Activated naive CD4-positive, alpha-beta T cell treated with Interleukin-2 at 50 U/mL for 16 hours (primary cell): ENCODE measurements around the gene LRRC26.
A peak's percentile ranks its signal among the peaks of the same experiment; 100 is the strongest.

ENCODE experiments used
- DNase-seq: peaks from one replicate; pipeline ENCODE4 v3.0.0-alpha.2; 2020

LRRC26 gene, protein sequence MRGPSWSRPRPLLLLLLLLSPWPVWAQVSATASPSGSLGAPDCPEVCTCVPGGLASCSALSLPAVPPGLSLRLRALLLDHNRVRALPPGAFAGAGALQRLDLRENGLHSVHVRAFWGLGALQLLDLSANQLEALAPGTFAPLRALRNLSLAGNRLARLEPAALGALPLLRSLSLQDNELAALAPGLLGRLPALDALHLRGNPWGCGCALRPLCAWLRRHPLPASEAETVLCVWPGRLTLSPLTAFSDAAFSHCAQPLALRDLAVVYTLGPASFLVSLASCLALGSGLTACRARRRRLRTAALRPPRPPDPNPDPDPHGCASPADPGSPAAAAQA

DNA sequence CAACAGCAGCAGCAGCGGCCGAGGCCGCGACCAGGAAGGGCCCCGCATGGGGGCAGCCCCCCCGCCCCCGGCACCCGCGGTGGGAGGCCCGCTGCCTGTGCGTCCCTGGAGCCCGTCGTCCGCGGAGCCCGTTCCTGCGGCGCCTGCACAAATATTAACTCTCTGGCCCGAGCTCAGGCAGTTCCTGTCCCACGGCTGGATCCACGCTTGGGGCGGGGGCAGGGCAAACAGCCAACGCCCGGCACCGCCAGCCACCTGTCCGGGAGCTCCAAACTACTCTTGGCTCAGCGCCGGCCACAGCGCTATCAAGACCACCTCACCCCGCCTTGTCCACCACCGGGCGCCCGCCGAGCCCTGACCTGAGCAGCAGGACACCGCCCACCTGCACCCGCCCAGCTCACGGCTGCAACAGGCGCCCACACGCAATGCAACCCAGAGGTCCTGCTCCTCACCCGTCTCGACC, at the start of gene LRRC26:
TSS of gene LRRC26 (minus strand) at position 156 of the 463 bp plus-strand sequence. CDS start at position 48, 108 bp downstream.
- no peak for DNase-seq

DNA sequence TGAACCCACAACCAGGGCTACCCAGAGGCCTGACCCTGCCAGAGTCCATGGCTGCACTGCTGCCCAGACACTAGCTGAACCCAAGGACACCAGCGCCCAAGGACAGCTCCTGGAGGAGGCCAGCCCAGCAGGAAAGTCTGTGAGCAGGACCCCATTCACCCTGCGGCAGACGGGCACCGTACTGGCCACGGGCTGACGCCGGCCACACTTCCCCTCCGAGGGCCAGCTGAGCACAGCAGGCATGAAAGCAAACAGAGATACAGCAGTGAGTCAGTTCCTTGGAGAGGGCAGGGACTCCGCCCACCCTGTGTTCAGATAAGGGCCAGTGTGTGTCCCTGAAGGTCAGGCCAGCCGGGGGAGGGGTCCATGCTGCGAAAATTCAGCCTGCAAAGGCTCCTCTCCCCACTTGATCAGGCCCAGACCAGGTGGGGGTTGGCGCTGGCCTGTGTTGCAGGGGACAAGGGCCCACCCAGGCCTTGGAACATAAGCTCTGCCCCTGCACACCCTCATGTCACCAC, 49.0 kb upstream of the LRRC26 start:
- DNase-seq = no peak

DNA sequence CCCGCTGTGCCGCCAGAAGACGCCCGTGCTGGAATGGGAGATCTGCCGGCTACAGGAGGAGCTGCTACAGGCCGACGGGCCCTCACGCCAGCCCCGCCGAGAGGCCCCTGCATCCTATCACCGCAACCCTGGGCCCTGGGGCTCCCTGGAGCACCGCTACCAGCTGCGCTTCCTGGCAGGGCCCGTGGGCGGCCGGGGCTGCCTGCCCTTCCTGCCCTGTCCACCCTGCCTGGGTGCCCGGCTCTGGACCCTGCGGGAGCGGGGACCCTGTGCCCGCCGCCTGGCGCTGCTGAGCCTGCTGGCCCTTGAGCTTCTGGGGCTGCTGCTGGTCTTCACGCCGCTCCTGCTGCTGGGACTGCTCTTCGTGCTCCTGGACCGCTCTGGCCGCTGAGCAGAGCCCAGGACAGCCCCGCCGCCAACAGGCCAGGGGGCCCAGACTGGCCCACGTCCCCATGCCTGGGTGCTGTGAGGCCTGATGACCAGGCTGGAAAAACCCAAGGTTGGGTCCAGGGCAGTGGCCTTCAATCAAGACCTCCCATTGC, 48.4 kb upstream of the LRRC26 start:
- DNase-seq = no peak

DNA sequence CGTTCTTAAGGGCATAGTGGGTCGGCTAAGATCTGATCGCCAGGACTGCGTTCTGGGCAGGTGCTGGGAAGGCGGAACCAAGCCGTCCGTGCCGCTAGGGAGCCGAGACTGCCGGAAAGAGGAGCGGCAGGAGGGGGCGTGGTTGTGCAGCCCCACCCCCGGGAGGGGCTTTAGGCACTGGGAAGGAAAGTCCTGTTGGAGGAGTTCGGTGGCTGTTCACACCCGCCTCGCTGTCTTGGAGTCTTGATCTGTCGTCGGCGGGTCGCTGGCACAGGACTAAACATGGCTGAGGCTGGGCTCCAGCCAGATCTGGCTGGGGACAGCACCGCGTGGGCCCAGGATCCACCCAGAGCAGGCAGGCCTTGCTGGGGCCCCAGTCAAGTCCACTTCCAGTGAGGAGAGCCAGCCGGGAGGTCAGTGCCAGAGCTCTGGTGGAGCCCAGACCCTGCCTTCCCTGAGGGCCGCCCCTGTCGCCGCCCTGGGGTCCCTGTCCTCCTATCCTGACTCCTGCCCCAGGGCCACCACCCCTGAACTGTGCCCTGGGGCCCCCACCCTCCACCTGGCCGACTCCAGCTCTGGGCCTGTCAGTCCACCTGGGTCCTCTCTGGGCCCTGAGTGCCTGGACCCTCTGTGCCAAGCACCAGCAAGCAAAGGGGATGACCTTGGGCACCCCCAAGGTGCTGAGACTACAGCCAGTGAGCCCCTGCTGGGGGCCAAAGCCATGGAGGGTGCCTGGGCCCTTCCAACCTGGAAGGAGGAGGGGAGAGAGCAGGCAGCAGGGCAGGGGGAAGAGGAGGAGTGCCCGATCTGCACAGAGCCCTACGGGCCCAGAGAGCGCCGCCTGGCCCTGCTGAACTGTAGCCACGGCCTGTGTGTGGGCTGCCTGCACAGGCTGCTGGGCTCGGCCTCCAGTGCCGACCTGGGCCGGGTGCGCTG, 47.7 kb upstream of the LRRC26 start:
- DNase-seq = no peak

DNA sequence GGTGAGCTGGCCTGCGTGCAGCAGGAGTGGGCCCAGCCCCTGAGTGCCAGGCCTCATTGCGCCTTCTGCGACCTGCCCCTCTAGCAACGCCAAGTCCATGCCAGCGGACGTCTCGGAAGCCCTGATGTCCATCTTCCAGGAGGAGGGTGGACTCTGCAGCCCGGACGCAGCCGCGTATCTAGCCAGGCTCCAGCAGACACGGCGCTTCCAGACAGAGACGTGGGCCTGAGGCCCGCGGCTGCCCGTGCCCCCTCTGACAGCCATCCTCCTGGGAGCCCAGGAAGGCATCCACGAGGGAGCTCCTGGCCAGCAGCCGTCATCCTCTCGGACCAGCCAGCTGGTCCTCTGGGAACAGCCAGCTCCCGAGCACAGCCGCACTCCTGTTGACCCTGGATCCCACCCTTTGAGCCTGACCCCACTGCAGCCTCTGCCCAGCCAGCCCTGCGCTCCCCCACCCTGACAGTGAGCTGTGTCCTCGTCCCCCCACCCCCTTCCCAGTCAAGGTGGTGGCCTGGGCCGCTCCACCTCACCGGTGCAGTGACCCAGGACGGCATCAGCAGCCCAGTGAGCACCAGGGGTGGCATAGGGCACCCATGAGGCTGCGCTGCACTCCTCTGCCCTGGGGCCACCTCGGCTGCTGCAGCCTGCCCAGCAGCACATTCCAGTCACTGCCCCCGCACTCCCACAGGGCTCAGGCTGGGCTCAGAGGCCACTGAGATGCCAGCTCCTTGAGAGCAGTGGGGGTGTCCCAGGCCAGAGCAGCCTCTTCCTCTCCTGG, 46.5 kb upstream of the LRRC26 start:
- DNase-seq = no peak

DNA sequence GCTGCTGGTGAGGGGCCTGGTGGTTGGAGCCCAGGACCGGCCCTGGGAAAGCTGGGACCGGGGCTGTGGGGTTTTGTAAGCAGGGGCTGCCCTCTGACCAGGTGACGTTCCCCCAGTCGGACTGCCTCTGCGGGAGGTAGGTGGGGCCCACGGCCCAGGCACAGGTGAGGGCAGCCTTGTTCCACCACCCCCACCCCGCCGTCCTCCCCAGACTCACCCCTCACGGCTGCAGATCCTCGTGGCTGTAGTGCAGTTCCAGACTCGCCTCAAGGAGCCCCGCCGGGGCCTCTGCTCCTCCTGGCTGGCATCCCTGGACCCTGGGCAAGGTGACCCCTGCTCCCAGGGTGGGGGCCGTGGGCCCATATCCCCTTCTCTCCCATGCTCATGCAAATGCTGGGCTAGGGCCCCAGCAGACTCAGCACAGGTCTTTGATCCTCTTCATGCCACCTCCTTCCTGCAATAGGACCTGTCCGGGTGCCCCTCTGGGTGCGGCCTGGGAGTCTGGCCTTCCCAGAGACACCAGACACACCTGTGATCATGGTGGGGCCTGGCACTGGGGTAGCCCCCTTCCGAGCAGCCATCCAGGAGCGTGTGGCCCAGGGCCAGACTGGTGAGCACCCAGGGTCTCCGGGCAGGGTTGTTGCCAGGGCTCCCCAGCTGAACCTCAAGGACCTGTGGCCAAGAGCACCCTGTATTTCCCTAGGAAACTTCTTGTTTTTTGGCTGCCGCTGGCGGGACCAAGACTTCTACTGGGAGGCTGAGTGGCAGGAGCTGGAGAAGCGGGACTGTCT, 45.5 kb upstream of the LRRC26 start:
- DNase-seq = no peak

DNA sequence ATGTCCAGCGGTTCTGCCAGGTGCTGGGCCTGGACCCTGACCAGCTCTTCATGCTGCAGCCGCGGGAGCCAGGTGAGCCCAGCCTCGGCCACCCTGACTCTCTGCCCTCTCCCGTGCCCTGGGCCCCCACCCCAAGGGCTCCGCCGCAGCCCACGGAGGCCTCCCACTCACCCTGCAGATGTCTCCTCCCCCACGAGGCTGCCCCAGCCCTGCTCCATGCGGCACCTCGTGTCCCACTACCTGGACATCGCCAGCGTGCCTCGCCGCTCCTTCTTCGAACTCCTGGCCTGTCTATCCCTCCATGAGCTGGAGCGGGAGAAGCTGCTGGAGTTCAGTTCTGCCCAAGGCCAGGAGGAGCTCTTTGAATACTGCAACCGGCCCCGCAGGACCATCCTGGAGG, 44.8 kb upstream of the LRRC26 start:
- no peak for DNase-seq

DNA sequence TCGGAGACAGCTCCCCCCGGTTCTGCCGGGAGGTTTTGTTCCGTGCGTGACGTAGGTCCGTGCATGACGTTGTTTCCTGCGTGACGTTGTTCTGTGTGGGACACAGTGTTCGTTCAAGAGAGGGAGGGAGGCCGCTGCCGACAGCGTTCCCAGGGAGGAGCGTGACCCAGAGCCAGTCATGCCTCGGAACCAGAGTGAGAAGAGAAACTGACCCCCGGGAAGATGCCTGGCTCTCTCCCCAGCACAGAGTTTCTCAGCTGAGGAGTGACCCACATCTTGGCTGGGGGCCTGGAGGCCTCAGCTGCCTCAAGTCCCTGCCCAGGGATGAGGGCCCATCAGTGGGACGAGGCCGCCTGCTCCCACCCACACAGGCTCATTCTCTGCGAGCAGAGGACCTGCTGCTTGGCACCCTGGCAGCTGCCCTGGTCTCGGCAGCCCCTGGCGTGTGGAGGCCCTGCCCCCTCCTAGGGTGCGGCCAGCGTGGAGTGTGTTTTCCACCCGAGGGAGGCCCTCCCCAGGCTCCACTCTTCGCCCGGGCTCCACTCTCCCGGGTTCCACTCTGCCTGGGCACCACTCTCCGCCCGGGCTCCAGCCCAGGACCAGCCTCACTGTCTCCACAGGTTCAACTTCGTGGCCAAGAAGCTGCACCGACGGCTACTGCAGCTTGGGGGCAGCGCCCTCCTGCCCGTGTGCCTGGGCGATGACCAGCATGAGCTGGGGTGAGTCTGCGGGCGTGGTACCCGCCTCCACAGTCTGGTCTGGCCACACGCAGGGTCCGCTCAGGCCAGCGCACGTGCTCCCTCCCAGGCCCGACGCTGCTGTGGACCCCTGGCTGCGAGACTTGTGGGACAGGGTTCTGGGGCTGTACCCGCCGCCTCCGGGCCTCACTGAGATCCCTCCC, 43.6 kb upstream of the LRRC26 start:
- DNase-seq = no peak

DNA sequence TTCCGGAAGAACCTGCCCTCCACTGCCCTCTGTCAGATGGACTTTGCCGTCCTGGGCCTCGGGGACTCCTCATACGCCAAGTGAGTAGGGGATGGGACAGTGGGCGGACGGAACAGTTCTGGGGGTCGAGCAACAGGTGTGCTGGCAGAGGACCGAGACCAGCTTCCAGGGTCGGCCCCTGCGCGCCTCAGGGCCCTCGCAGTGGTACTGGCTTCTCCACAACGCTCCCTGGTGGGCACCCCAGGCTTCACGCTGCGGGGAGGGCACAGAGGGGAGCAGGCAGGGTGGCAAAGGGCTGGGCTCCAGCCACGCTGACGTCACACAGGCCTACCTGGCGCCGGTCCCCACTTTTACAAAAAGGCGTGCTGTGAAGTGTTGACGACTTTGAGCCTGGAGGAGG, 42.7 kb upstream of the LRRC26 start:
- no peak for DNase-seq

DNA sequence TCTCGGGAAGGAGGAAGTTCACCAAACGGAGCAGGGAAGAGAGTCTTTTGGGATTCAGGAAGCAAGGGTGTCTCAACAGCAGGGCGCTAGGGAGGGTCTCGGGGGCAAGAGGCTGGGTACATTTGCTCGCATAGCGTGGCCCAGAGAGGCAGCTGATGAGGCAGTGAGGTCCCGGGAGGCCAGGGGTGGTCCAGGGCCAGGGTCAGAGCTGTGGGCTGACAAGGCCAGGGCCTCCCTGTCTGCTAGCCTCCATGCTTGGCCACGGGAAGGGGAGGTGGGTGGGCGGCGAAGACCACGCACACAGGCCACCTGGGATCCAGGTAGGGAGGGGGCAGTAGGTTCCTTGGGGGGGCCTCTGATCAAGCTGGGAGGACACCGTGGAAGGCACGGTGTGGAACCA, 41.7 kb upstream of the LRRC26 start:
- DNase-seq = no peak

DNA sequence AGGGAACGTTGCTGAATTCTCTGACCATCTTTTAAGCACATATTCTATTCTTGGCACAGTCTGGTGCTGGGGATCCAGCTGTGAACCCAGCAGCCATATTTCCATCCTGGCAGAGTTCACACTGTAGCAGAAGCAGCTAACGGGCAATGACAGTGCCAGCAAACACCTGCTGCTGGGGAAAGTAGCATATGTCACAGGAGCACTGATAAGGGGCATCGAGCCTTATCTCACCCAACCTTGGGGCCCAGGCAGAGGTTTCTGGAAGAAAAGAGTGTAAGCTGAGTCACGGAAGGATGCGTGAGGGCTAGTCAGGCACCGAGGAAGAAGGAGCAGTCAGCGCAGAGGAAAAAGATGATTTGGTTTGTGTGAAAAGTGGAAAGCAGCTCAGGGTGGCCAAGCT, 36.8 kb upstream of the LRRC26 start:
- DNase-seq = no peak

DNA sequence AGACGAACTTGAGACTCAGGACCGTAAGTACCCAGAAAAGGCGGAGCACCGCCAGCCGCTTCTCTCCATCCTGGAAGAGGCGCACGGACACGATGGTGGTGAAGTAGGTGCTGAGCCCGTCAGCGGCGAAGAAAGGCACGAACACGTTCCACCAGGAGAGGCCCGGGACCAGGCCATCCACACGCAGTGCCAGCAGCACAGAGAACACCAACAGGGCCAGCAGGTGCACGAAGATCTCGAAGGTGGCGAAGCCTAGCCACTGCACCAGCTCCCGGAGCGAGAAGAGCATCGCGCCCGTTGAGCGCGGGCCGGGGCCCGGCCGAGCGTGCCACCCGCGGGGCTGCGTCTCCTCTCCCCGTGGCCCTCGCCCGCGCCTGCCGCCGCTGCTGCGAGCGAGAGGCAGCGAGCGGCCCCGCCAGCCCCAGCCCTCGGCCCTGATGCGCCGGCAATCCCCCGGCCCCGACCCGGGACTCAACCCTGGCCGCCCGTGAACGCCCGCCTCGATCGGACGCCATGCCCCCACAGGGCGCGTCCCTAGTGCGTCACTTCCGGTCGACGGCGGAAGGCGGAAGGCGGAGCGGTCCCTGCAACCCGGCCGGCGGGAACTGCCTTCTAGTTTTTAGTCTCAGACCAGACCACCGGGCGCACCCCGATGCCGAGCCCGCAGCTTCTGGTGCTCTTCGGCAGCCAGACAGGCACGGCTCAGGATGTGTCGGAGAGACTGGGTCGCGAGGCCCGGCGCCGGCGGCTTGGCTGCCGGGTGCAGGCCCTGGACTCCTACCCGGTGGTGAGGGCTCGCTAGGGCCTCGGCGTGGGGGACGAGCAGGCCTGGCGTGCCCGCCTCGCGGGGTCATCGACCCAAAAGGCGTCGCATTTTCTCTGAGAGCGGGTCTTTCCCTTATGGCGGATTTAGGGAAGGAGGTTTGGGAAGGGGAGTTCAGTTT, 35.5 kb upstream of the LRRC26 start, which contains the start of the genes NDOR1 and TMEM203:
TSS of gene NDOR1 (plus strand) at position 575 of the 944 bp plus-strand sequence. CDS start at position 653, 78 bp downstream.
TSS of gene TMEM203 (minus strand) at position 523 of the 944 bp plus-strand sequence. CDS start at position 289, 234 bp downstream.
- peak; percentile 95 for DNase-seq

DNA sequence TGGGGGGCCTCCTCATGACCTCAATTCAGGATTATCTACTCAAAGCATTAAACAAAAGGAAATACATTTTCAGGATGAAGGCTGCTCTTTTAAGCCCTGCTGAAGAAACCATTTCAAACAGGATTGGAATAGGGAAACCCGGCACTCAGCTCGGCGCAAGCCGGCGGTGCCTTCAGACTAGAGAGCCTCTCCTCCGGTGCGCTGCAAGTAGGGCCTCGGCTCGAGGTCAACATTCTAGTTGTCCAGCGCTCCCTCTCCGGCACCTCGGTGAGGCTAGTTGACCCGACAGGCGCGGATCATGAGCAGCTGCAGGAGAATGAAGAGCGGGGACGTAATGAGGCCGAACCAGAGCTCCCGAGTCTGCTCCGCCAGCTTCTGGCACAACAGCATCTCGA, 34.9 kb upstream of the LRRC26 start:
- DNase-seq = no peak

DNA sequence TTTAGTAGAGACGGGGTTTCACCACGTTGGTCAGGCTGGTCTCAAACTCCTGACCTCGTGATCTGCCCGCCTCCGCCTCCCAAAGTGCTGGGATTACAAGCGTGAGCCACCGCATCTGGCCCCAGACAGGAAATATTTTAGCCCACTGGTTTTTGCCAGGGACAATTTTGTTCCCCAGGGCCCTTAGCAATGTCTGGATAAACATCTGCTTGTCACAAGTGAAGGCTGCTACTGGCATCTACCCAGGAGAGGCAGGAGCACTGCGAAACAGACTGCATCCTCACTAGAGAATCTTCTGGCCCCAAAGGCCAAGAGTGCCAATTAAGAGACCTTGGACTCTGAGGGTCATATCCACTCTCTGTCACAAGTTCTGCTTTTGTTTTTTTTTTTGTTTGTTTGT, 33.1 kb upstream of the LRRC26 start:
- DNase-seq = no peak

DNA sequence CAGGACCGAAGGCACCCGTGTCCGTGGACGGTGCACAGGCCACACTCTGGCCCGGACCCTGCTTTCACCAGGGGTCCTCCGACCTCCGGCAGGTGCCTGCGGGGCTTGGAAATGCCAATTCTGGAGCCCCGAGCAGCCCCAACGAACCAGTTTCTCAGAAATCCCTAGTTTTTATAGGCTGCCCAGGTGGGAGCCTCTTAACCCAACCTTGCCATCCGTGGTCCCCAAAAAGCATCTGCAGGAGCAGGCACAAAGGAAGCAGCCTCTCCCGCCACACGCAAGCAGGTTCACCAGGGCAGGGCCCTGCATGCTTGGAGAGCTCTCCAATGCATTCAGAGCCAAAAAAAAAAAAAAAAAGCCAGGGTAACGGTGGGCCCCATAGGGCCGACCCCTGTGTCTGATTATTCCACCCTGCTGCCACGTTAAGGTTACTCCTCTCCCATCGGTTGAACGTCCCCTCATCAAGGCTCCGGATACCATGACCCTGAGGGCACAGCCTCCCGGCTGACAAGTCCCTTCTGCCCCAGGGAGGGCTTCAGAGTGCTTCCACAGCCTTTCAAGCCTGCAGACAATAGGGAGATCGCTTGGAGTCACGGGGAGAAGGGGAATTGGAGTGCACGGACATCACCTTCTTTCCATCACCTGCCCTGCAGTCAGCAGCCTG, 31.5 kb upstream of the LRRC26 start:
- no peak for DNase-seq

DNA sequence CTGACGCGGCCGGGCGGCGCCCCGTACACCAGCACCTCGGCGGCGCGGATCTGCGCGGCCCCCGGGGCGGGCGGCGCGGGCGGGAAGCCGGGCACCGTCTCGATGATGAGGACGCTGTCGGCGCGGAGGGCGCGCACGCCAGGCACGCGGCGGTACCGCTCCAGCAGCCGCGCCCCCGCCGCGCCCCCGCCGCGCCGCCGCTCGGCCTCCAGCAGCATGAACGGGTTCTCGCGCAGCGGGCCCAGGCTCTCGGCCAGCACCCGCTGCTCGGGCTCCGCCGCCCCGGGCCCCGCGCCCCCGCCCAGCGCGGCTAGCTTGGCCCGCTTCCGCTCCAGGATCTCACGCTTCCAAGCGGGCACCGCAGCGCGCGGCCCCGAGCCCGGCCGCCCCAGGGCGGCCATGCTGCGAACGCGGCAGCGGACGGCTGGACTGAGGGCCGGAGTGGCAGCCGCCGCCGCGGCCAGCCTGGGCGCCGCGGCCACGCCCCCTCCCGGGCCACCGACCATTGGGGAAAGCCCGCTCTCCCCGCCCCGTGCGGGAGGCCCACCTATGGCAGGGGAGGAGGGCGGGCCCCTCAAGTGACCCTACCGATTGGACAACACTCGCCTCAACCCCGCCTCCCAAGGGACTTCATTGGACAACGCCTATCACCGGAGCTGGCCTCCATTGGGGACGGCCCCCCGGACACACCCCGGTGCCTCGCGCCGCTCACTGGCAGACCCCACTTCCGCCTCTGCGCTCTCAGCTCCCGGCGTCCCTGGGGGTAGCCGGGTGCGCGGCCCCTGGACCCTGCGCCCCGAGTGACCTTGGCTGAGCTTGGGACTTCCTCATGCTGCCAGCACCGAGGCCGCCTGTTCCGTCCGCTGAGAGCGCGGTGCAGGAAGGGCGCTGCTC, 30.7 kb upstream of the LRRC26 start, which contains the start of gene TPRN:
TSS of gene TPRN (minus strand) at position 431 of the 894 bp plus-strand sequence. CDS start at position 401, 30 bp downstream.
- DNase-seq = peak; percentile 99

DNA sequence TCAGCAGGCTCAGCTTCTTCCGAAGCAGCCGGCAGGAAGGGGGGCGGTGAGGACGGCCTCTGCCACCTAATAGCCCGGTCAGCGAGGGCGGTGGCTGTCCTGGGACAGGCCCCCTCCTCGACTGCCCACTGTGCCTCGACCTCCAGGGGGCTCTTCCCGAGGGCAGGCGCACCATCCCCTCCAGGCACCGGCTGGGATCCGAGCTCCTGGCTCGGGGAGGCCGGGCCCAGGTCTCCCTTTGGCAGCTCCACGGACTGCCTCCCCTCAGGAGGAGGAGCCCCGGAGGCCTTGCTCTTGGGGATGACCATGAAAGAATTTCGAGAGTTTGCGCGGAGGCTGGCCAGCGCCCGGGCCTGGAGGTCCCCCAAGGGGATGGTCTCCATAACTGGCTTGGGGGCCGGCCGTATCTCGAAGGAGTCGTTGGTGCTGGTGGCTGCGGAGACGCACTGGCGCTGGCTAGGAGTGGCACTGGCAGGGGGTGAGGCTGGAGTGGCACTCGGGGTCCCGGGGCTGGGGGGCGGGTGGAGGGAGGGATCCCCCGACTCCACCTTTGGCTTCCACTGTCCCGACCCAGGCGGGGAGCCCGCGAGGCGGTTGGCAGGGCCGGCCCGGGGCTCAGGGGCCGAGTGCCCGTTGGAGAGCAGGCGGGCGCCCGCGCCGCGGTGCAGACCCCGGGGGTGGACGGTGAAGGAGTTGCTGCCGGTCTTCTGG, 29.7 kb upstream of the LRRC26 start:
- DNase-seq = no peak
